Lower leg skin (tissue), 3 donors: ENCODE data around the gene SNRK.

Source experiments
- POLR2A ChIP-seq, 2 donors: fragments of 450-650 bp; IDR thresholded peaks; one replicate each; pipeline ENCODE4 v1.6.1; 2016 to 2017; ENCODE audit warnings: antibody characterized with exemption in 2 of 2, mild to moderate bottlenecking in 1 of 2, moderate library complexity in 1 of 2
- TF ChIP-seq, protein P1 (sequence below), 3 donors: fragments of 450-650 bp; IDR thresholded peaks; one replicate each; pipeline ENCODE4 v1.5.1; 2016; ENCODE audit warnings: antibody characterized with exemption in 3 of 3, mild to moderate bottlenecking in 3 of 3, moderate library complexity in 2 of 3

DNA sequence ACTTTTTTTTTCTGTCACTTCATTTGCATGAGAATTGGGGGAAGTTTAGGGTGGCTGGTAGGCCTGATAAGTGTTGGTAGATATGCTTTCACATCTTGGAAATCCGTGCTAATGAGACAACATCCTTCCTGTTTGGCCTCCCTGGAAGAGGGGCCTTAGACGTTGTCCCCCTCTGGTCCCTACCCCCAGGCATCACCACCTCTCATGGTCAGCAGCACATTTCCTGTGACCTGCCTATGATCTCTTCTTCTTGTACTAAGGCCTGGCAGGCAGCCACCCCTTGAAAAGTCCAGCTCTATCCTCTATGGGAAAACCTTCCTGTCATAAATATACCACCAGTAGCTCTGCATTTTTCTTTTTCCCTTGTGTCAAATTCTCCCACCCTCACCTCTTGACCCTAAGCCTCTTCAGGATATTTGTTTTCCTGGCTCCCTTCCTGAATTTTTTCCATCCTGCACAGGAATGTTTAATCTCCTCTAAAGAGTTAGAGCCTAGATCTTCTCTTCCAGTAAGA lies 107.8 kb downstream of the SNRK start:
- TF ChIP-seq, protein P1, sequence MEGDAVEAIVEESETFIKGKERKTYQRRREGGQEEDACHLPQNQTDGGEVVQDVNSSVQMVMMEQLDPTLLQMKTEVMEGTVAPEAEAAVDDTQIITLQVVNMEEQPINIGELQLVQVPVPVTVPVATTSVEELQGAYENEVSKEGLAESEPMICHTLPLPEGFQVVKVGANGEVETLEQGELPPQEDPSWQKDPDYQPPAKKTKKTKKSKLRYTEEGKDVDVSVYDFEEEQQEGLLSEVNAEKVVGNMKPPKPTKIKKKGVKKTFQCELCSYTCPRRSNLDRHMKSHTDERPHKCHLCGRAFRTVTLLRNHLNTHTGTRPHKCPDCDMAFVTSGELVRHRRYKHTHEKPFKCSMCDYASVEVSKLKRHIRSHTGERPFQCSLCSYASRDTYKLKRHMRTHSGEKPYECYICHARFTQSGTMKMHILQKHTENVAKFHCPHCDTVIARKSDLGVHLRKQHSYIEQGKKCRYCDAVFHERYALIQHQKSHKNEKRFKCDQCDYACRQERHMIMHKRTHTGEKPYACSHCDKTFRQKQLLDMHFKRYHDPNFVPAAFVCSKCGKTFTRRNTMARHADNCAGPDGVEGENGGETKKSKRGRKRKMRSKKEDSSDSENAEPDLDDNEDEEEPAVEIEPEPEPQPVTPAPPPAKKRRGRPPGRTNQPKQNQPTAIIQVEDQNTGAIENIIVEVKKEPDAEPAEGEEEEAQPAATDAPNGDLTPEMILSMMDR (IDR thresholded peaks at IDR 0.05) = no peak
- no peak for TF ChIP-seq POLR2A (IDR thresholded peaks at IDR 0.05)
